COR-L47 (cell line): ENCODE results near the gene ILF2.
"Not testable (repeated sequence)": the region's sequence is repeated elsewhere in the genome, so short reads cannot be mapped to it uniquely, and the experiment has no call there.

ENCODE experiments used
- DNase-seq: peaks from one replicate; lab custom pipeline; 2025; lab: John Stamatoyannopoulos, UW

Gene ILF2

DNA sequence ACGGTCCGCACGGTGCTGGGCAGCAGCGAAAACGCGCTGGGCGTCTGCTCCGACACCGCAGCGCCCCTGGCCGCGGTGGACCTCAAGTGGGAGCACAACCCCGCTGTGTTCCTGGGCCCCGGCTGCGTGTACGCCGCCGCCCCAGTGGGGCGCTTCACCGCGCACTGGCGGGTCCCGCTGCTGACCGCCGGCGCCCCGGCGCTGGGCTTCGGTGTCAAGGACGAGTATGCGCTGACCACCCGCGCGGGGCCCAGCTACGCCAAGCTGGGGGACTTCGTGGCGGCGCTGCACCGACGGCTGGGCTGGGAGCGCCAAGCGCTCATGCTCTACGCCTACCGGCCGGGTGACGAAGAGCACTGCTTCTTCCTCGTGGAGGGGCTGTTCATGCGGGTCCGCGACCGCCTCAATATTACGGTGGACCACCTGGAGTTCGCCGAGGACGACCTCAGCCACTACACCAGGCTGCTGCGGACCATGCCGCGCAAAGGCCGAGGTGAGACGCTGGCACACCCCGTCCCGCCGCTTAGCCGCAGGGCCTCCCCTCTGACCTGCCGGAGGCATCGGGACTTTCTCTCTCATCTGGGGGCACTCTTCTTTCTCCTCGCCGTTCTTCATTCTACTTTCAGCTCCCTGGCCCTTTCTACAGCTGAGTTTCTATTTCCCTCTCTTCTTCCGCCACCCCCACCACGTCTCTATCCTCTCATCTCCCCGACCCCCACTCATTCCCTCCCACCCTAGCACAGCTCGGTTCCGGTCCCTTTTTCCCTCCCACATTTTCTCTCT, 8.7 kb upstream of the ILF2 start:
- DNase-seq, result peak; percentile 4

DNA sequence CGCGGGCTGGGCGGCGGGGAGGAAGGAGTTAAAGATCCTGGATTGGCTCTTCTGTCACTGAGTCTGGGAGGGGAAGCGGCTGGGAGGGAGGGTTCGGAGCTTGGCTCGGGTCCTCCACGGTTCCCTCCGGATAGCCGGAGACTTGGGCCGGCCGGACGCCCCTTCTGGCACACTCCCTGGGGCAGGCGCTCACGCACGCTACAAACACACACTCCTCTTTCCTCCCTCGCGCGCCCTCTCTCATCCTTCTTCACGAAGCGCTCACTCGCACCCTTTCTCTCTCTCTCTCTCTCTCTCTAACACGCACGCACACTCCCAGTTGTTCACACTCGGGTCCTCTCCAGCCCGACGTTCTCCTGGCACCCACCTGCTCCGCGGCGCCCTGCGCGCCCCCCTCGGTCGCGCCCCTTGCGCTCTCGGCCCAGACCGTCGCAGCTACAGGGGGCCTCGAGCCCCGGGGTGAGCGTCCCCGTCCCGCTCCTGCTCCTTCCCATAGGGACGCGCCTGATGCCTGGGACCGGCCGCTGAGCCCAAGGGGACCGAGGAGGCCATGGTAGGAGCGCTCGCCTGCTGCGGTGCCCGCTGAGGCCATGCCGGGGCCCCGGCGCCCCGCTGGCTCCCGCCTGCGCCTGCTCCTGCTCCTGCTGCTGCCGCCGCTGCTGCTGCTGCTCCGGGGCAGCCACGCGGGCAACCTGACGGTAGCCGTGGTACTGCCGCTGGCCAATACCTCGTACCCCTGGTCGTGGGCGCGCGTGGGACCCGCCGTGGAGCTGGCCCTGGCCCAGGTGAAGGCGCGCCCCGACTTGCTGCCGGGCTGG, 7.9 kb upstream of the ILF2 start, which contains the start of gene NPR1:
NPR1 (plus strand) TSS at position 170 of the 818 bp plus-strand sequence; CDS start at position 591, 421 bp downstream.
- peak; percentile 7 for DNase-seq

DNA sequence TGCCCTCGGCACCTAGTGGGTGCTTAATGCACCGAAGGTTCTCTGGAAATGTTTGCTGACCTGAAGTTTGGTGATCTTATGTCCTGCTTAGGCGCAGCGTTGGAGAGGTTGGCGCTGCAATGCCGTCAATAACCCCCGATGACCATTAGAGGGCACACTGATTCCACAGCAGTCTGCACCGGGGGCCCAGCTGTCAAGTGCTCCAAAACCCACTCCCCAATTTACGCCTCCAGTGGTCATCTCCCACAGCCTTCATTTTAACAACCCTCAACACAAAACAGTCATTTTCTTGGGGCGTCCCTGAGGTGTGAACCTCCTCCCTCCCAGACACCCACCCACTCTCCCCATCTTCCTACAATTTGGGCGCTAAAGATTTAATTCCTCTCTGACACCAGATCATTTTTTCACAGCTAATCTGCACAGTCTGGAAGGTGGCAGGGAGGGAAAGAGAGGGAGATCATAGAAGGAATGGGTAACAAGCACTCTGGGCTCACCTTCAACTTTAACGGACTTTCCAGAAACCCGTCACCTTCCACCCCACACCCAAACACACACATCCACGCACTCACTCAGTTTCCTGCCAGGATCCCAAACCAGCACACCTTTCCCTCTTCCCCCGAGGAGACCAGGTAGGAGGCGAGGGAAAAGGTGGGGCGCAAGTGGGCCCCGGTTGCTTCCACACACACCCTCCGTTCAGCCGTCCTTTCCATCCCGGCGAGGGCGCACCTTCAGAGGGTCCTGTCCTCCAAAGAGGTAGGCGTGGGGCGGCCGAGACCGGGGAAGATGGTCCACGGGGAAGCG, 7.1 kb upstream of the ILF2 start:
- DNase-seq, result peak; percentile 21

DNA sequence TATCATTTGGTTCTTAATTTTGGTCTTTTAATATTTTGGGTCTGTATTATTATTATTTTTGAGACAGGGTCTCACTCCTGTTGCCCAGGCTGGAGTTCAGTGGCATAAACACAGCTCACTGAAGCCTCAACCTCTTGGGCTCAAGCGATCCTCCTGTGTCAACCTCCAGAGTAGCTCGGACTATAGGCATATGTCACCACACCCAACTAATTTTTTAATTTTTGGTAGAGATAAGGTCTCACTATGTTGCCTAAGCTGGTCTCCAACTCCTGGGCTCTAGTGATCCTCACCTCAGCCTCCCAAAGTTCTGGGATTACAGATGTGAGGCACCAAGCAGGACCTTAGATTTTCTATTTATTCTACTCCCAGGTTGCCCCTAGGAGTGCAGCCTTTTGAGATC, 2.7 kb upstream of the ILF2 start:
- no peak for DNase-seq

DNA sequence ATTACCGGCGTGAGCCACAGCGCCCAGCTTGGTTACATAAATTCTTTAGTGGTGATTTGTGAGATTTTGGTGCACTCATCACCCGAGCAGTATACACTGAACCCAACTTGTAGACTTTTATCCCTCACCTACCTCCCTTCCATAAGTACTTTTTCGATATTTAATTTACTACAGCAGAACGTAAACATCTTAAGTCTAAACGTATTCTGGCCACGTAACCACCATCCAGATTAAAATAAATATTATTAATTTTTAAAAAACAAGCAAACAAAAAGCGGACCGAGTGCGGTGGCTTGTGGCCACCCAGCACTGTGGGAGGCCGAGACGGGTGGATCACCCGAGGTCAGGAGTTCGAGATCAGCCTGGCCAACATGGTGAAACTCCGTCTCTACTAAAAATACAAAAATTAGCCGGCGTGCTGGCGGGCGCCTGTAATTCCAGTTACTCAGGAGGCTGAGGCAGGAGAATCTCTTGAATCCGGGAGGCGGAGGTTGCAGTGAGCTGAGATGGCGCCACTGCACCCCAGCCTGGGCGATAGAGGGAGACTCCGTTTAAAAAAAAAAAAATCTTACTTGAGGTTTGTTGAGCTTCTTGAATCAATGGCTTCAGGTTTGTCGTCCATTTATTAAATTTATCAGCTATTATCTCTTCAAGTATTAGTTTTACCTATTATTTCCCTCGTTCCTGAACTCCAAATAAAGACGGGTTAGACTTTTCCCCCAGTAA, 998 bp upstream of the ILF2 start:
- peak; percentile 9 for DNase-seq

DNA sequence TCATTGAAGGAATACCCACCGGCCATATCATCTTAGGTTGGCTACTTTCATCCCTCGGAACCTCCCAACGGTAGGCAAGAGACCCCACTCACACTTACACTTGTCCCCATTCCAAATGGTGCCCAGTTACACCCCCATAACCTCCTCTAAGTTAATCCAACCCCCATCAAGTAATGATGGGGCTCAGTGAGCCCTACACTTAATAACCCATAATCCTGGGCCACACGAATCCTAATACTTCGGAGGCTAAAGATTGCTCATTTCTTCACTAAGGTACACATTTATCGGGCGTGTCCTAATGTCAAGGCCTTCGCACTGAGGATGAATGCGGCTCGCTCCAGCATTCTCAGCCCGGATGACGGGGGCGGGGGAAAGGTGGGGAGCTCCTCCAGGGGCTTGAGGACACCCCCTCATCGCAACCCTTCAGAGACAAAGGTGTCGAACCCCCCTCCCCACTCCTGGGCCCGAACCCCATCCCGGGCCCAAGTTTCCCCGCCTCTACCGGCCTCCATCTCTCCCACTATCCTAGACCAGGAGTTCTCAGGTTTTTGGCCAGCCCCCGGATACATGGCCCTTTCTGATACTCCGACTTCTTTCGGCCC, 435 bp downstream of the ILF2 start:
- no peak for DNase-seq

DNA sequence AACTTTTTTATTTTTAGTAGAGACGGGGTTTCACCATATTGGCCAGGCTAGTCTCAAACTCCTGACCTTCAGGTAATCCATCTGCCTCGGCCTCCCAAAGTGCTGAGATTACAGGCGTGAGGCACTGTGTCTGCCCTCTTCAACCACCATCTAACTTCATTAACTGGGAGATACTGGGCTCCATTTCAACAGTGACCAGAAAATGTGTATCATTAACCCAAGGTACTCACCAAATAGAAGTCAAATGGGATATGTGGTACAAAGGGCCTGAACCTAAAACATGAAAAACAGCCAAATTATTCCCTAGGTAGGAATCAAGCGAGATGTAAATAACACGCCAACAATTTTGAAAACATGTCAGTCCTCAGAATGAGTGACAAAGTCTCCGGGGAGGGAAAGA, 1.2 kb downstream of the ILF2 start:
- DNase-seq, result no peak

DNA sequence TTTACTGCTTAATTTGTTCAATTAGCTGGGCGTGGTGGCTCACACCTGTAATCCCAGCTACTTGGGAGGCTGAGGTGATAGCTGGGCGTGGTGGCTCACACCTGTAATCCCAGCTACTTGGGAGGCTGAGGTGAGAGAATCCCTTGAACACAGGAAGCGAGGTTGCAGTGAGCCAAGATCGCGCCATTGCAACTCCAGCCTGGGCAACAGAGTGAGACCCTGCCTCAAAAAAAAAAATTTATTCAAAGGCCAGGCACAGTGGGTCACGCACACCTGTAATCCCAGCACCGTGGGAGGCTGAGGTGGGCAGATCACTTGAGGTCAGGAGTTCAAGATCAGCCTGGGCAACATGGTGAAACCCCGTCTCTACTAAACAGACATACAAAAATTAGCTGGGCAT, 2.1 kb downstream of the ILF2 start:
- not testable (repeated sequence) for DNase-seq

DNA sequence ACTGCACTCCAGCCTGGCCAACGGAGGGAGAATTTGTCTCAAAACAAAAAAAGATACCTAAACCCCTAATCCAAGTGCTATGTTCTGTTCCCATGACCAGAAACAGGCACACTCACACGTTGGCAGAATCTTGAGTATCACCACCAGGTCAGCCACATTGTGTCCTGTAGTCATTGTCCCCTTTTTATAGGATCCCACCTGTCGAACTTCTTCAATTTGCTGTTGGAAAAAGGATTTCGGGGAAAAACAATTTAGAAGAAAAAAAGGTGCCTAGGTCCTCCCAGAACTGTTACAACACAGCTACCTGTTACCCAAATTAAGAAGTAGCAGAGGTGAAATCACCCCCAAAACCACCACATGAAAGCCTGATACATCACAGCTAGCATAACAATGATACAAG, 3.4 kb downstream of the ILF2 start:
- DNase-seq, result no peak

DNA sequence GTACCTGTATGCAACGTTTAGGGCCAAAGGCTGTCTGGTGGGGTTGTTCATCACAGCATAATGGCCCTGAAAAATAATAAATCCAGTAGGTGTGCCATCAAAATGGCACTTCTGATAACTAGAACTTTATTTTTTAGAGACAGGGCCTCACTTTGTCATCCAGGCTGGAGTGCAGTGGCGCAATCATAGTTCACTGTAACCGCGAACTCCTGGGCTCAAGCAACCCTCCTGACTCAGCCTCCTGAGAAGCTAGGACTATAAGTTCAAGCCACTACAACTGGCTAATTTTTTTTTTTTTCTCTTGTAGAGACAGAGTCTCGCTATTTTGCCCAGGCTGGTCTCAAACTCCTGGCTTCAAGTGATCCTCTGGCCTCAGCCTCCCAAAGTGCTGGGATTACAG, 7.6 kb downstream of the ILF2 start:
- DNase-seq, result no peak

DNA sequence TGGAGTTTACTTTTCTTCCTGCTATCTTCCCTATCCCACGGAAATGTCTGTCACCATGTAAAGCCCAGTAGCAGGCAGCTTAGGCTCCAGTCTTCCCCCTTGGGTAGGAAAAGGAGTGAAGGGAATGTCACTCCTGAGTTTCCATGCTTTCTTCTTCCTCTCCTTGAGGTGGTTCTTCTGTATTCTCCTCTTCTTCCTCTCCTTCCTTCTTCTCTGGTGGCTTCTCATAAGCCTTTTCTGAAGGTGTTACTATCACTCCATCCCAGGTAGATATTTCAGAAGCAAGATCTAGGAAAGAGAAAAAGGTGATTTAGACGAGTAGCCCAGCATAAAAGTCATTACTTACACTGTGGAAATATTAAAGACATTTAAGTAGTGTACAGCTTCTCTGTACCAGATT, 8.5 kb downstream of the ILF2 start:
- no peak for DNase-seq

DNA sequence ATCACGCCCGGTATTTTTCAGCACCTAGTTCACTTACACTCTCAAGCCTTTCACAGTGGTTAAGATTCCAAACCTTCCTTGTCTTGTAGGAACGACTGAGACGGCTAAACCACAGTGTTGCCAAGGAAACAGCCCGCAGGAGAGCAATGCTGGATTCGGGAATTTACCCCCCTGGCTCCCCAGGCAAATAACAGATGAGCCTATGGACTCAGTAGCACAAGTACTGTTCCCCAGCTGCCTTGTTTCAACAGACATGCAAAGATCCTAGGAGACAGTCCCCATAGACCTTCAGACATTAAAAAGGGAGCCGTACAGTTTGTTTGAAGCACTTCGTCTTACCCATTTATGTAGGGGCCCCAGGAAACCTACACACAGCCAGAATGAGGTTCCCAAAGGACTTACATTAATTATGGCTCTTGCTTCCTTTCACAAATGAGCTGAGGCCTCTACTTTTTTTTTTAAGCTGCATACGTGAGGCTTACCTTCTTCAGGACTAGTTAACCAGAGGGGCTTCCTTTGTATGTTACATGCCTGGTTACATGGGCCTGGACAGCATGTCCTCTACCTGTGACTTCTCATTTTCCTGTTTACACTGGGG, 9.6 kb downstream of the ILF2 start:
- no peak for DNase-seq

DNA sequence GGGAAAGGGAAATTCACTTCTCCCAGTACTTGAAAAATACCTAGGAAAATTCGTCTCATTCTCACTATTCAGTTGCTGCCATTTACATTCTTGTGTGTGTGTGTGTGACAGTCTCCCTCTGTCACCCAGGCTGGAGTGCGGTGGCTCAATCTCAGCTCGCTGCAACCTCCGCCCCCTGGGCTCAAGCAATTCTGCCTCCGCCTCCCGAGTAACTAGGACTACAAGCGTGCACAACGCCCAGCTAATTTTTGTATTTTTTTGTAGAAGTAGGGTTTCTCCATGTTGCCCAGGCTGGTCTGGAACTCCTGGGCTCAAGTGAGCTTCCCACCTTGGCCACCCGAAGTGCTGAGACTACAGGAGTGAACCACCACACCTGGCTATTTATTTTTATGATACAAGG, 11.1 kb downstream of the ILF2 start:
- DNase-seq, result no peak

DNA sequence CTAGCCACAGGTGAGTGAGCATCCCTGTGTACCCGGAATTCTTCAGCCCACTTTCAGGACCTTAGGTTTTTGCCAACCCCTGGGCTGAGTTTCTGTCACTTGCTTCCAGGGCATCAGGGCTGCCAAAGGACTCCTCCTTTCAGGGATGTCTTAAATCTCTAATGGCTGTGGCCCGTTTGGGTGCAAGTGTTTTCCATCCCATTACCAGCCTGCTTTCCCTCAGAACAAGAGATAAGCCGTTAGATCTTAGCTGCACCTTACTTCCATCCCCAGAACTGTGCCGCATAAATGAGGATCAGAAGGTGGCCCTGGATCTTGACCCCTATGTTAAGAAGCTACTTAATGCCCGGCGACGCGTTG, 11.6 kb downstream of the ILF2 start:
- DNase-seq, result no peak

DNA sequence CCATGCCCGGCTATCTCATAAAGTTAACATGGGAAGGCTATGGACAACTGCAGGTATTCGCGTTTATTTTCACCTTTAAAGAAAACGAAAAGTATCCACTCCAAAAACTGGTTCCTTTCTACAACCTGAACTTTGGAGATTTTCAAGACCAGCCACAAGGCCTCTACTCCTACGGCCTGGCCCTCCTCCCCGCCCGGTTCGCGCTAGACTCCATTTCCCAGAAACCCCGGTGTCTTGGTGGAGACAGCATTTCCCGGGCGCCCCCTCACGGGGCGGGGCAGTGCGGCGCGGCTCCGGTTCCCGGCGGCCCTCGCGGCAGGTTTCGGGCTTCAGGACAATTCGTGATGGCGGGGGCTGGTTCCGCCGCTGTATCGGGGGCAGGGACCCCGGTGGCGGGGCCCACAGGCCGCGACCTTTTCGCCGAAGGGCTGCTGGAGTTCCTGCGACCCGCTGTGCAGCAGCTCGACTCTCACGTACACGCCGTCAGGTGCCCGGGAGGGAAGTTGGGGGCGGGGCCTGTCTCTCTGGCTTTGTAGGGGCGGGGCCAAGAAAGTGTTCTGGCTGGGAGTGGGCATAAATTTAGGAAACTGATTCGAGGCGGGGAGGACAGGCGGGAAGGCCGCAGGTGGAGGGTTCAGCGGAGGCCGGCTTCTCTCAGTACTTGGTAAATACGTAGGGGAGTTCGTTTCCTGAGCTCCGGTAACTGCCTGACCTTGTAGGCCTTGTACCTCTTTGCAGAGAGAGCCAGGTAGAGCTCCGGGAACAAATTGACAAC, 12.2 kb downstream of the ILF2 start, which contains the start of gene SNAPIN:
SNAPIN (plus strand) TSS at position 304 of the 775 bp plus-strand sequence; CDS start at position 345, 41 bp downstream.
- peak; percentile 88 for DNase-seq

DNA sequence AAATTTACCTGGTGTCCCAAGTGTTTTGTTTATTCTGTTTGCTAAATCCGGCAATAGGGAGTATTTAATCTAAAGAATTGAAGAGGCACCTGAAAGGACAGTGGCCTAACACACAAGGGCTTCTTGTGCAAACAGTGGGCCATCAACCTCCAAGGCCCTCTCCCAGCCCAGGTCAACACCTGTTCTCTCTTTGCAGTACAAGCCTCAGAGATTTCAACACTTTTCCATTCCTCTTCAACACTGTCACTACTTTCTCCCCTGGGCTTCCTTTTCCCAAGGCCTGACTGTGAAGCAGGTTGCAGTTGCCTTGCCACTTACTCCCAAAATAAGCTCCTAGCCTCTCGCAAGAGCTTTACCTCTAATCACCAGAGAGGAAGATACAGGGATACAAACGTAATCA, 15.5 kb downstream of the ILF2 start:
- no peak for DNase-seq

DNA sequence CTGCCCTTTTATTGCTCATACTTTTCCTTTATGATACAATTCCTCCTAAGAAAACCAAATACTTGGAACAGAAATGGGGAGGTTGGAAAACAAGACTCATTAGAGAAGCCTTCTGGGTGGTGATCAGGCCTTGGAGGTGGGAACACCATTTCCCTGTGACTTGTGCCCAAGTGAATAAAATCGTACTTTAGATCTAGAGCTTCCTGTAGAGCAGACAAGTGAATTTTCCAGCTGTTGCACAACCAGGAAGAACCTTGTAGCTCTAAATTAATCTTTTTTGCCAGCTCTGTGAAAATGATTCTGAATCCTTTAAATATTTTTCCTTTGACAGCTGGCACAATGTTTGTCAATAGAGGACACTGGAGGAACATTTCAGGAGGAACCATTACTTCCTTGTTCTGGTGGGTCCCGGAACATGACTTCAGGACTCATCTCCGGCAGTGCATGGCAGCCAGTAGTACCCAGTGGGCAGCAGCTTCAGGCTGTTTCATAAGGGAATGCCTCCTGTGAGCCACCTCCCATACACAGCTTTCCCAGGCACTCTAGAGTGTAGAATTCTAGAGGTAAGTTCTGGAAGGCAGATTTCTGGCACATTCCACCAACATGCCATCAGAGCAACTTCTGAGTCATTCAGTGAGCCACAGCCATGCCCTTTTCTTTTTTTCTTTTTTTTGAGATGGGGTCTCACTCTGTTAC, 17.8 kb downstream of the ILF2 start:
- DNase-seq, result no peak

DNA sequence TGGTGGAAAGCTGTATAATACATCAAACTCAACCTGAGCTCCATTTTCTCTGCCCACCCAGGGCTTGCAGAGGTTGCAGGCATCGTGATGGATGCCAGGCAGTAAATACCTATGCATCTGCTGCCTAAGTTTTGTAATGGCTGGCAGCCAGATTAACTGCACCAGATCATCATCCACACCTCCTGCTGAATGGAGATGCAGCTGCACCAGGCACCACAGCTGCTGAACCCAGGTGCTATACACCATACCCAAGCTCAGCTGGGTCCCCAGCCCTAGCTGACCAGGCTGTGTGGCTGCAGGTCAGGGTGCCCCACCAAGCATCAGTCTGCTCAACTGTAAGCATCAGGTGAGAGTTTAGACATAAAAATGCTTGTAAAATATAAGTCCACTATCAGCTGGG, 19.0 kb downstream of the ILF2 start:
- DNase-seq, result no peak

DNA sequence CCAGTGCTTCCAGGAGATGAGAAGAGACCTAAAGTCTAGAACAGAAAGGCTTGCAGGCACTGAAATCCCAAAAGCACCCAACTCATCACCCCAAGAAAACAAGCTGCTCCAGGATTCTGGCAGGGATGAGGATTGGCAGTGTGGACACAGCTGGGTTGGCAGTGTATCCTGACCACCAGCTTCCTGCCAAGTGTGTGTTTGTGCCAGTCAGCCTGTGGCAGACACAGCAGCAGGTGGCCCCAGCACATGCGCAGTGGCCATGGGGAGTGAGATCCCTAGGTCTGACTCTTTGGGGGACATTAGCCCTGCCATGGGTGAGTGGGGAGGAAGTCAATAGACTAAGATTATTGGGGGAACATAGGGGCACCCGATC, 20.9 kb downstream of the ILF2 start:
- DNase-seq, result peak; percentile 80
